AG08396 (cell line): Measurements from ENCODE around the gene KLRC4.
"Not testable (repeated sequence)": the region's sequence is repeated elsewhere in the genome, so short reads cannot be mapped to it uniquely, and the experiment has no call there.

Experiments
- DNase-seq: peaks from one replicate; pipeline ENCODE4 v3.0.0; 2012; ENCODE audit warnings: low spot score, mixed read lengths

KLRC4 gene

DNA sequence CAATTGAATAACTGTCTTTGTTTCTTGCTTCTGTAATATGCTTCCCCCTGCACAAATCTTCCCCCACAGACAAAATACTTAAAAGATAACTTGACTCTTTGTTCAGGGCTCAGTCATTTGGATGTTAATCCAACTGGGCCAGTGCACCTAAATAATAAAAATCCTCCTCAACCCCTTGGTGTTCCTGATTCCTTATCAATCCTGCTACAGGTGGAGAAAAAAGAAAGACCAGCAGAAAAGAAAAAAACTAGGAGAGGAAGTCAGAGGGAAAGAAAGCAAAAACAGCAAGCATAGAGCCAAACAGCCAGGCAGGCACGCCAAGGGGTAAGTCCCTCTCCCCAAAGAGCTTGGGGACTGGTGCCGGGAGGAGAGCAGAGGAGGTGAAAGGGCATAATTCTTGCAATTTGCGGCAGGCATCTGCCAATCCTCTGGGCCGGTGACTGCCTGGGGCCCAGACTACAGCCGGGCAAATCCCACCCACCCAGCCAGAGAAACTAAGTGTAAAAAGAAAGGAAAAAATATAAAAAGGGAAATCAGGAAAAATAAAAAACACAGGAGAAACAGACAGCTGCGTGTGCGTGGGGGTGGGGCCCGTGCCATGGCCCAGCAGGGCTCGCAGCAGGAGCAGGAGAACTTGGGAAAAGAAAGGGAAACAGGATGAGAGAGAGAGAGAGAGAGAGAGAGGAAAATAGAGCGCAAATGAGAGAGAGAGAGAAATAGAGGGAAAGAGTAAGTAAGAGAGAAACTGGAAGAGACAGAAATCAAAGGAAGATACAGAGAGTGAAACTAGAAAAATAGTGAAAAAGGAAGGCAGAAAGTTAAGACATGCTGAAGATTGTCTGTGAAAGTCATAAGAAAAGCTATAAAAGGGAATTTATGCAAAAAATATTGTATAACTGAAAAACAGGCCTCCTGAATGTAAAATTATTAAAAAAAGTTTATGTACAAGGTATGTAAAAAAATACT lies 41.1 kb downstream of the KLRC4 start:
- no peak for DNase-seq

DNA sequence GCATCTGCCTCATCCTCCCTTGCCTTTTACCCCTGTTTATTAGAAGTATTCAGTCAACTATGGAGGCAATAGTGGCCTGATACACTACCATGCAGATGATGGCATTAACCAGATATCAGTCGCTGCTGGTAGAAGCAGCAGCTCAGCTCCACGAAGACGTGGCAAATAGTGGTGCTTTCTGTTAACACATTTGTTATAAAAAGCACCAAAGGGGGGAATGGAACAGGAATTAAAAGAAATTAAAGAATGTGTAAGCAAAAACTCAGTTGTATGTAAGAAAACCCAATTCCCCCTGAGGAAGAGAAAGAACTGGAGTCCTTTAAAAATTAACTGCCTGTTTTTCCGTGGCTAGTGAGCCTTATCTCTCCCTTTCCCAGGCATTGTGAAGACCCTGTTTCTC lies 41.8 kb downstream of the KLRC4 start:
- not testable (repeated sequence) for DNase-seq

DNA sequence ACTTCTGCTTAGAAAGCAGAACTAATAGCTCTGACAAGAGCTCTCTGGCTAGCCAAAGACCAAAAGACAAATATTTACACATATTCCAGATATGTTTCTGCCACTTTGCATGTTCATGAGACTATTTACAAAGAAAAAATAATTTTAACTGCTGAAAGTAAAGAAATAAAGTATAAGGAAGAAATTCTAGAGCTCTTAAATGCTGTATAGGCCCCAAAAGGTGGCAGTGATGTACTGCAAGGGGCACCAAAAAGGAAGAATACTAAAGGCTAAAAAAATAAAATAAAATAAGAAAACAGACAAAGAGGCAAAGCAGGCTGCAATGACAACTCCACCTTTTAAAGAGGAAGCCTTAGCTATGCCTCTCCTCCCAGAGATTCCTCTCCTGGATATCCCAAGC lies 42.7 kb downstream of the KLRC4 start:
- DNase-seq, result no peak

DNA sequence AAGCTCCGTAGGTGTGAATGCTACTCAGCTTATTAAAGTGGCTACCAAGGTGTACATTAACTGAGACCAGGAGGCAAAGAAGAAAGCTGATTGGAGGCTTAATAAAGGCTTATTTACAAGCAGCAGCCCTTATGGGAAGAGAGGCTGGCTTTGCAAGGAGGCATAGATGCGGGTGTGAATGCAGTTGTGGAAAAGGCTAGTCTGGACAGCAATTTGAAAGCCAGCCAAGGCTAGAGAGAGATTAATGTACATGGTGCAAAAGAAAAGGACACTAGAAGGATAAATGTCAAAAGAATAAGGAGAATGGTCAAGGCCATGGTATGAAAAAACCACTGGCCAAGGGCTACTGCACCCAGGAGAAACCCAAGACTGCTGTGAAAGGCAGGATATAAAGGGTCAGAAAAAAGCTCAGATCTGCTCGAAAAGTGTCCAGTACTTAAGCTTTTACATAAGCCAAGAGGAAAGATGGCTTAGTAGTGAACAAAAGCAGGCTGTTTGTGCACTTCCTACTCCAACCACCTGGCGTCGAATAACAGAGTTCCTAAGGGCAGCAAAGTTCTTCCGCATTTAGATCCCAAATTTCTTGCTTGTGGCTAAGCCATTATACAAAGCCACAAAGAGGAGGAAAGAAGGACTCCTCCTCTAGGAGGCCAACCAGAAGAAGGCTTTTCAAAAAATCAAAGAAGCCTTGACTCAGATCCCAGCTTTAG lies 43.7 kb downstream of the KLRC4 start:
- peak; percentile 7 for DNase-seq

DNA sequence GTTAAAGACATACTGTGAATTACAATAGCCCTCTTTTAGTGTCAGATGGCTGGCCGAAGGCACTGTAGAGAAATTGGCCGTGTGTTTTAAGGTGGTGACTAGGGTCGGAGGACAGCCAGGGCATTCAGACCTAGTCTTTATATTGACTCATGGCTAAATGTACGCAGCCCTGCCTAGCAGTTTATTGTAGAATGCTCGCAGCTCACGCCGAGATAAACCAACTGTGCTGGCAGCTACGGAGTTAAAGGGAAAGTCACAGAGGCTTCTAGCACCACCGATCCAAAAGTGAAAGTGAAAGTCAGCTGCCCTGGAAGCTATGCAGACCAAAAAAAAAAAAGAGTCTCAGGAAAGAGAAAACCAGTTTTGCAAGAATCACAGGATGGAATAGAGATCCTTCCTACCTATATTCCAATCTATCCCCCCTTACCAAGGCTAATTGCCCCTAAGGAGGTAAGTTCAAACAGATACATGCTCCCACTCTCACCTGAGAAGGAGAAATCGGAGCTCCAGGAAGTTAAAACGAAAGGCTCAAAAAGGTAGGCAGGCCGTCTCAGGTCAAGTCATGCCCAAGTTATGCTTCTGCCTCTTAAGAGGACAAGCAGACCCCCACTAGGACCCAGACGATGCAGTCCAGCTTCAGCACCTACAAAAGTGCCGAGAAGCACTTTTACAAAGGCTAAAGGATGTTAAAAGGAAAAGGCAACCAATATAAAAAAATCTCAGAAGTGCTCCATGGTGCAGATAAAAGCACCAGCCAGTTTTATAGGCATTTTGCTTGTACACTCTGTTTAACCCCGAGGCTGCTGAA lies 44.5 kb downstream of the KLRC4 start:
- DNase-seq, result peak; percentile 67

DNA sequence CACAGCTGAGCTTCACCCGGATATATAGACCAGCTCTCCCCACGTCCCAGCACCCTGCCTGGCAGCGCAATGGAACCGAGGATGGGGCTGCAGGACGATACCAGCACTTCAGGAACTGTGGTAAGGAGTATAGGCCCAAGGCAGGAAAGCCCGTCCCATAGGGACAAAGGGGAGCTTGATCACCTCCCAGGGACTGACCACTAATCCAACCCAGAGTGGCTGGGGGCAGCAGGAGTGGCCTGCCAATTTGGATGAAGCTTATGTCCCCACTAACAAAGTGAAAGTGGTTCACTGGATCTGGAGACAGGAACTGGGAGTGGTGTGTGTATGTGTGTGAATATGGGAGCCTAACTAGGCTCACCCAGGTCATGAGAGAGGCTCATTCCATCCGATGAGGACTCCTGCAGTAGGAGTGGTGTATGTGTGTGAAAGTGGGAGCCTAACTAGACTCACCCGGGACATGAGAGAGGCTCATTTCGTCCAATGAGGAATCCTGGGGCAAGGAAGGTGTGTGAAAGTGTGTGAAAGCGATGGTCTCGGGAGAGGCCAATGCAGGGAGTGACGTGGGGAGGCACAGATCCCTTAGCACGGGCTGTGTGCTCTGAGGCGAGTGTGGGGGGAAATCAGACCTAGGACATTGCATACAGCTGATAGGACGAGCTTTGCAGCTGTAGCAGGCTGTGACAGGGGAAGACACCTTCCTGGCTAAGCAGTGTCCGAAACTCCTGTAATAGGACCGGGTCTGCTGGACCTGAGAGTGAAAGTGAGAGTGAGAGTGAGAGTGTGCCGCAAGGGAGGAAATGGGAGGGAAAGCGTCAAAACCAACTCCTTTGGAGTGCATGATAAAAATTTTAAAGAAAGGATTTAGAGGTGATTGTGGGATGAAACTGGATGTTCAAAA lies 45.4 kb downstream of the KLRC4 start:
- peak; percentile 17 for DNase-seq

DNA sequence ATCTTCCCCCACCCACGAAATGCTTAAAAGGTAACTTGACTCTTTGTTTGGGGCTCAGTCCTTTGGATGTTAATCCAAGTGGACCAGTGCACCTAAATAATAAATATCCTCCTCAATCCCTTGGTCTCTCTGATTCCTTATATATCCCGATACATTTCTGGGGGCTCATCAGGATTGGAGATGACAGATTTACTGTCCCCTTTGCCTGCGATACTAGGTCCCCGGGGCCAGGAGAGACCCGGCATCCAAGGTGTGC lies 46.0 kb downstream of the KLRC4 start:
- no peak for DNase-seq

DNA sequence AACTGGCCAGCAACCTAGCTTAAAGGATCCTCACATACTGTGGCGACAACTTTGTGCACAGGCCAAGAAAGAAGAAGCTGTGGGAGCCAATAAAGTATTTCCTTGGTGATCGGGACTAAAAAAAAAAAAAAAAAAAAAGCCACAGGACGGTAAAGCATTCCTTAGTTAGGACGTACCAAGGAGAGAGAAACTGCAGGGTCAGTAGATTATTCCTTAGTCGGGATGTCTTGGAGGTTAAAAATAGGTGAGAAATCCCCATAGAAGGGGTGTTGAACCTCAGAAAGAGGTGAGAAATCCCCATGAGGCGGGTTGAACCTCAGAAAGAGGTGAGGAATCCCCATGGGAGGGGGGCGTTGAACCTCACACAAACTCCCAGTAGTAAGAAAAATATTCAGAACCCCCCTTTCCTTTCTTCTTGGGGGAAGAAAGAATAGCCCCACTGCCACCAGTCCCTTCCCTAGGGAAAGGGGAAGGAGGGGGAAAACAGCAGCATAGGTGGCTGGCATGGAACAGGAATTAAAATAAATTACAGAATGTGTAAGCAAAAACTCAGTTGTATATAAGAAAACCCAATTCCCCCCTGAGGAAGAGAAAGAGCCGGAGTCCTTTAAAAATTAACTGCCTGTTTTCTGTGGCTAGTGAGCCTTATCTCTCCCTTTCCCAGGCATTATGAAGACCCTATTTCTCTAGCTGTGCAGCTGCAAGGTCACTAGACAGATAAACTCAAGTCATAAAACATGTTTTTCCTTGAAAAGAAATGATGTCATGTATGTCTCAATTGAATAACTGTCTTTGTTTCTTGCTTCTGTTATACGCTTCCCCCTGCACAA lies 46.5 kb downstream of the KLRC4 start:
- DNase-seq, result no peak

DNA sequence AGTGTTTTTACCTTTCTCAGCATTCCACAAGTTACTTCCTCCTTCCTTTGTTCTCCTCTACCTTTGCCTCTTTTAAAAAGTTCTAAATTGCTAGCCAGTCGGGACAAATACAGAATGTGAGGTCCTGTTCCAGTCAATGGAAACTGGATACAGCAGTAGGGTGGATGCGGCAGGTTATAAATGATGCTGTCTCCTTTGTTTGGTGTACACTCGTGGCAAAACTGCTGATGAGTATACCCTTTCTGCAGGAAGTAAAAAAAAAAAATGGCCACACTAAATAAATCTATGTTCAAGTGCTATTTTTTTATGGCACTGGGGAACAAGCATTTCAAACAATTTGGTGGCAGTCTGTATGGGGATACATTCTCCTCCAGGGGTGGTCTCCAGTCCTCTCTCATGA lies 47.2 kb downstream of the KLRC4 start:
- no peak for DNase-seq

DNA sequence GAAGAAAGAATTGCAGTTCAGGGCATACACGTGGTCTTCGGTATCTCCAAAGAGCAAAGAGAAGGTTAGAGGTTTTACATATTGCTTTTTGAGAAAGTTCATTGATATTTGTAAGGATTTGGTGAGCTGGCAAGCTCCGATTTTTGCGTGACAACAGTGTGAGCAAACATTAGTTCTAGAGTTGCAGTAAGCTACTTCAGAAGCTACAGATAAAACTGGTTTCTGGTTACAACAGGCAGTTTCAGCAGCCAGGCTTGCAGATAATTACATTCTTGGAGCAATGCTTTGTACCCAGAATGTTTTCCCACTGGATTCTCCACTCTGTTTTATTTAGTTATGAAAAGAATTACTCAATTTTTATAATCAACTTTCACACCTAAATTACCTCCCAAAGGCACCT lies 47.9 kb downstream of the KLRC4 start:
- no peak for DNase-seq

DNA sequence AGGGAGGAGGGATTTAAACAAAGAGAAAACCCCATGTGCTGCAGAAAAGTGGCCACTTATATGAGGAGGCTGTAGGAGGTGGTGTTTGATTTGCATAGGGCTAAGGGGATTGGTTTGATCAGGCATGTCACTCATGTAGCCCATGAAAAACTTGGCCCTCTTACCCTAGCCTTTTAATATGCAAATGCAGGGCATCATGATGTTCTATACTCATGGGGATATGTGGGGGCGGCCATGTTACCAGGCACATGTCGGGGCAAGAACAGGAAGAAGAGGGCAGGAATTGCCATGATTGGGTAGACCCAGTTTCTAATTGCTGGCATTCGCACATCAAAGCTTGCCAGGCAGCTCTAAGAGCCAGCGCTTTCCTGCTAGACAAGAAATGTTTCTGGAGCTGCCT lies 48.5 kb downstream of the KLRC4 start:
- DNase-seq, result no peak

DNA sequence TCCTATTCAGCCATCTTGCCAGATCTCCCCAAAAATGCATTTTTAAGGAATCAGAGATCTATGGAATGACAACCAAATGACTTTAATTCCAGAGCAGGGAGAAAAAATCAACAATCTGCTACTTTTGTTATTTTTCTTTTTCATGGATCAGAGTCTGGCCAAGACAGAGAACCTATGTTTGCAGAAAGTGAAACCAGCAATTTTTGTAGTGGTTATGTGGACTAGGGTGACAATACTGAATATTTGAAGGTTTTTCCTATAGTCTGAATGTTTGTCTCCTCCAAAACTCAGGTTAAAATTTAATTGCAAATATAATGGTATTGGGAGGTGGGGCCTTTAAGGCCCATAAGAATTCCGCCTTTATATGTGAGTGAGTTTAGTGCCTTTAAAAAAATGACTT lies 50.6 kb downstream of the KLRC4 start:
- no peak for DNase-seq

DNA sequence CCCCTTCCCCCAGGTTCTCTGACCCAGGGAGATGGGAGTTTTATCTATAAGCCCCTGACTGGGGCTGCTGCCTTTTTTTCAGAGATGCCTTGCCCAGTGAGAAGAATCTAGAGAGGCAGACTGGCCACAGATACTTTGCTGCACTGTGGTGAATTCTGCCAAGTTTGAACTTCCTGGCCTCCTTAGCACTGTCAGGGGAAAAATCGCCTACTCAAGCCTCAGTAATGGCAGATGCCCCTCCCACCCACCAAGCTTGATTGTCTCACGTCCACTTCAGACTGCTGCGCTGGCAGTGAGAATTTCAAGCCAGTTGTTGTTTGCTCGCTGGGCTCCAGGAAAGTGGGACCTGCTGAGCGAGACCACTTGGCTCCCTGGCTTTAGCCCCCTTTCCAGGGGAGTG lies 51.4 kb downstream of the KLRC4 start:
- DNase-seq, result no peak
